PC-9 (cell line): Measurements from ENCODE around the gene ABLIM2.

Experiments
- CTCF ChIP-seq: fragments of 200-600 bp; sonication (generic); conservative IDR thresholded peaks from 2 replicates; pipeline ENCODE4 v1.6.1; 2017; ENCODE audit warnings: mixed run types, antibody characterized with exemption, mild to moderate bottlenecking, moderate library complexity
- EZH2 ChIP-seq: fragments of 200-600 bp; sonication (generic); IDR thresholded peaks from 2 replicates; pipeline ENCODE4 v1.8.0; 2017; ENCODE audit warnings: antibody characterized with exemption, low read depth

GRCh38 chr4:8179771-8180170 lies 21.2 kb upstream of the ABLIM2 start:
- TF ChIP-seq CTCF = no peak
- no peak for TF ChIP-seq EZH2
